ENCODE results near the gene SLITRK1. TPM values are rescaled to one million over a fixed set of nuclear protein-coding genes. Genes with fewer than 3 reads are reported as not detected.

Gene SLITRK1
- total RNA-seq, 2 donors from 2014 or later, result not detected

GRCh38 chr13:83878691-83879430 lies 3.4 kb downstream of the SLITRK1 start:
- intact Hi-C loops (cut with DNase I), result no loop called here
- Histone ChIP-seq H3K4me1 (no peaks in the 10 kb centered on the region), H3K9ac (ENCODE audit: low read depth in 2 of 2, low read length in 2 of 2) (no peak overlapping the region), H3K4me3 (no peak overlapping the region), H3K27ac (no peak overlapping the region), H3K27me3 (no peaks in the 10 kb centered on the region), H3K36me3 (no peaks in the 10 kb centered on the region), H3K9me3 (no peaks in the 10 kb centered on the region)
- TF ChIP-seq CTCF (IDR thresholded peaks at IDR 0.05), result no peak
- DNase-seq, result no peak

GRCh38 chr13:83877651-83878355 lies 4.5 kb downstream of the SLITRK1 start:
- no peaks in the 10 kb centered on the region for H3K27me3 ChIP-seq
- no peak overlapping the region for H3K9ac ChIP-seq (ENCODE audit: low read depth in 2 of 2, low read length in 2 of 2)
- H3K9me3 ChIP-seq, result no peaks in the 10 kb centered on the region
- intact Hi-C loops (cut with DNase I), result no loop called here
- no peak for DNase-seq
- H3K4me3 ChIP-seq, result no peak overlapping the region
- H3K4me1 ChIP-seq, result no peaks in the 10 kb centered on the region
- H3K36me3 ChIP-seq, result no peaks in the 10 kb centered on the region
- no peak overlapping the region for H3K27ac ChIP-seq
- no peak for TF ChIP-seq CTCF (IDR thresholded peaks at IDR 0.05)

- Histone ChIP-seq H3K9me3 (no peaks in the 10 kb centered on the region), H3K36me3 (no peaks in the 10 kb centered on the region), H3K27me3 (no peaks in the 10 kb centered on the region), H3K4me3 (no peak overlapping the region), H3K9ac (ENCODE audit: low read depth in 2 of 2, low read length in 2 of 2) (no peak overlapping the region), H3K27ac (no peak overlapping the region), H3K4me1 (no peaks in the 10 kb centered on the region)
- intact Hi-C loops (cut with DNase I), result no loop called here
- no peak for TF ChIP-seq CTCF (IDR thresholded peaks at IDR 0.05)
- no peak for DNase-seq
These were observed 5.7 kb downstream of the SLITRK1 start for GRCh38 chr13:83876546-83876945.

GRCh38 chr13:83867708-83868107 lies 14.6 kb downstream of the SLITRK1 start:
- Histone ChIP-seq H3K27me3 (no peaks in the 10 kb centered on the region), H3K9me3 (no peaks in the 10 kb centered on the region), H3K4me1 (no peaks in the 10 kb centered on the region), H3K27ac (no peak overlapping the region), H3K36me3 (no peaks in the 10 kb centered on the region), H3K9ac (ENCODE audit: low read depth in 2 of 2, low read length in 2 of 2) (no peak overlapping the region), H3K4me3 (no peak overlapping the region)
- no peak for DNase-seq
- intact Hi-C loops (cut with DNase I), result no loop called here
- TF ChIP-seq CTCF (IDR thresholded peaks at IDR 0.05), result no peak

- TF ChIP-seq CTCF (IDR thresholded peaks at IDR 0.05), result no peak
- intact Hi-C loops (cut with DNase I), result no loop called here
- no peak overlapping the region for H3K4me3 ChIP-seq
These were observed 16.8 kb downstream of the SLITRK1 start for GRCh38 chr13:83865161-83866137.

More at GRCh38 chr13:83865161-83866137, 16.8 kb downstream of the SLITRK1 start:
- H3K9me3 ChIP-seq, result no peaks in the 10 kb centered on the region
- H3K9ac ChIP-seq (ENCODE audit: low read depth in 2 of 2, low read length in 2 of 2), result no peak overlapping the region
- H3K4me1 ChIP-seq, result no peaks in the 10 kb centered on the region
- no peaks in the 10 kb centered on the region for H3K36me3 ChIP-seq
- no peak for DNase-seq
- H3K27ac ChIP-seq, result no peak overlapping the region
- no peaks in the 10 kb centered on the region for H3K27me3 ChIP-seq
